Effector memory CD8-positive, alpha-beta T cell (primary cell): ENCODE measurements around the gene TMEM158.

Experiments used
- ATAC-seq: fragments of 150-1000 bp; cut with Tn5 transposase; replicated peaks from 2 replicates; pipeline ENCODE4 v1.10.0; 2021; ENCODE audit warnings: mild to moderate bottlenecking, moderate library complexity
- DNase-seq, 3 experiments: peaks; one replicate each; pipeline ENCODE4 v3.0.0; 2021
- H3K27ac Mint-ChIP-seq, 2 donors: one replicate each; pipeline ENCODE4 v1.8.0; 2022; ENCODE audit warnings: mild to moderate bottlenecking in 2 of 2, mixed read lengths in 2 of 2, moderate library complexity in 2 of 2
- H3K27me3 Mint-ChIP-seq, 2 donors: one replicate each; pipeline ENCODE4 v1.8.0; 2022; ENCODE audit warnings: mixed read lengths in 2 of 2
- H3K36me3 Mint-ChIP-seq: one replicate; pipeline ENCODE4 v1.8.0; 2022; ENCODE audit warnings: mild to moderate bottlenecking, moderate library complexity, mixed read lengths; ENCODE audit not compliant: insufficient read depth
- H3K4me1 Mint-ChIP-seq, 2 donors: one replicate each; pipeline ENCODE4 v1.8.0; 2022; ENCODE audit warnings: low read depth in 2 of 2, mixed read lengths in 2 of 2
- H3K4me3 Mint-ChIP-seq, 2 donors: one replicate each; pipeline ENCODE4 v1.8.0; 2022; ENCODE audit warnings: mild to moderate bottlenecking in 2 of 2, mixed read lengths in 2 of 2, moderate library complexity in 2 of 2
- H3K9me3 Mint-ChIP-seq, 2 donors: one replicate each; pipeline ENCODE4 v1.8.0; 2022; ENCODE audit warnings: mixed read lengths in 2 of 2

The TMEM158 gene

DNA sequence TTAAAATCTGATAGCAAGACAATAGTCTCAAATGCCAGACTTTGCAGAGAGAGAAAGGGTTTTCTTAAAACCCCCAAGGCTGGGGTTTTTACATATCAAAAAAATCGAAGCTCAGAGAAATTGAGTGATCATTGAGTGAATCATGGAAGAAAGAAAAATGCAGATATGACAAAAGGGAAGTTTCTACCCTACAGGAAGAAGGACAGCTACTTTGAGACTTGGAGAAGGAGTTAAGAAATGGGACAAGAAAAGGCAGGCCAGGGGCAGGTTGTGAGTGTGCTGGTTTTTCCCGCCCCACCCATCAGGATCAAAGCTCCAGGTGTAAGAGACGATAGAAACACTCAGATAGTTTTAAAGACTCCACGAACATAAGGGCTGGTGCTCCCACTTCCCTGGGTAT is 18.6 kb downstream of the TMEM158 start:
- Mint-ChIP-seq H3K9me3 (no peaks in the 10 kb centered on the region), H3K27me3 (peaks cover 36 to 53% of the 10 kb centered on the region in 2 donors), H3K4me3 (no peak overlapping the region), H3K27ac (no peak overlapping the region), H3K4me1 (peaks cover 5 to 9% of the 10 kb centered on the region in 2 donors), H3K36me3 (peaks cover 3% of the 10 kb centered on the region)
- DNase-seq (no peak), ATAC-seq (no peak)

DNA sequence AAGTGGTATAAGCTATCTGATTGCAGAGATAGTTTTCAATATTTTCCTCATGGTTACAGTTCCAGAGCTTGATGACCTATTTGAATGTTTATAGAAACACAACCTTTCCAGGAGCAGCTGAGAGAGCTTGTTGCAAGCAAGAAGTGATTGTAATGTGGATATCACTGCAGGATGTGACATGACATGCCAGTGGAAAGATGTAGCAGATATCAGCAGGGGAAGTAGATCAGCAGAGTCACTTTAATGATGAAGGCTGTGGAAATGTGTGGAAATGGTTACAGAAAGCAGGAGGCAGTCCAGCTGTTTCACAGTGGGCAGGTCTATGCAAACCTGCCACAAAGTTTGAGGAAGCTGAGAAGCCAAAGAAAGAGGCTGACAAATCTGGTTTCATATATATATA is 21.0 kb downstream of the TMEM158 start:
- Mint-ChIP-seq H3K4me3 (no peak overlapping the region), H3K27me3 (peaks cover 31 to 50% of the 10 kb centered on the region in 2 donors), H3K27ac (no peak overlapping the region), H3K4me1 (peaks cover 0 to 4% of the 10 kb centered on the region in 2 donors), H3K9me3 (no peaks in the 10 kb centered on the region), H3K36me3 (peaks cover 3% of the 10 kb centered on the region)
- no peak for ATAC-seq
- DNase-seq: no peak

DNA sequence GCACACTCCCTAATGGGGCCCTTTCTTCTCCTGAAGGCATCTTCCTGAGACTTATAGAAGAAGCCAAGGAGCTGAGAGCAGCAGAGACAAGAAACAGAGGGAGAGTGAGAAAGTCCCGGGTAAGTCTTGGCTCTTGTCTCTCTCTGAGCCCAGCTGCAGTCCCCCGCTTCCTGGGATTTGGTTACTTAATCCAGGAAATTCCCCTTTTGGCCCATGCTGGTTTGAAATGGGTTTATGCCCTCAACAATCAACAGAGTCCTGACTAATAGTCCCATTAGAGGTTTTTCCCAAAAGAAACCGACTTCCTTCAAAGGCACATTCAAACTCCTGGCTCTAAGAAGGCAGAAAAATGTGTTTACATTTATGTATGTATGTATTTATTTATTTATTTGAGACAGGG is 22.0 kb downstream of the TMEM158 start:
- Mint-ChIP-seq H3K36me3 (peaks cover 3% of the 10 kb centered on the region), H3K27me3 (peaks cover 41 to 60% of the 10 kb centered on the region in 2 donors), H3K4me3 (no peak overlapping the region), H3K27ac (no peak overlapping the region), H3K4me1 (peaks cover 0 to 4% of the 10 kb centered on the region in 2 donors), H3K9me3 (no peaks in the 10 kb centered on the region)
- ATAC-seq: no peak
- no peak for DNase-seq

DNA sequence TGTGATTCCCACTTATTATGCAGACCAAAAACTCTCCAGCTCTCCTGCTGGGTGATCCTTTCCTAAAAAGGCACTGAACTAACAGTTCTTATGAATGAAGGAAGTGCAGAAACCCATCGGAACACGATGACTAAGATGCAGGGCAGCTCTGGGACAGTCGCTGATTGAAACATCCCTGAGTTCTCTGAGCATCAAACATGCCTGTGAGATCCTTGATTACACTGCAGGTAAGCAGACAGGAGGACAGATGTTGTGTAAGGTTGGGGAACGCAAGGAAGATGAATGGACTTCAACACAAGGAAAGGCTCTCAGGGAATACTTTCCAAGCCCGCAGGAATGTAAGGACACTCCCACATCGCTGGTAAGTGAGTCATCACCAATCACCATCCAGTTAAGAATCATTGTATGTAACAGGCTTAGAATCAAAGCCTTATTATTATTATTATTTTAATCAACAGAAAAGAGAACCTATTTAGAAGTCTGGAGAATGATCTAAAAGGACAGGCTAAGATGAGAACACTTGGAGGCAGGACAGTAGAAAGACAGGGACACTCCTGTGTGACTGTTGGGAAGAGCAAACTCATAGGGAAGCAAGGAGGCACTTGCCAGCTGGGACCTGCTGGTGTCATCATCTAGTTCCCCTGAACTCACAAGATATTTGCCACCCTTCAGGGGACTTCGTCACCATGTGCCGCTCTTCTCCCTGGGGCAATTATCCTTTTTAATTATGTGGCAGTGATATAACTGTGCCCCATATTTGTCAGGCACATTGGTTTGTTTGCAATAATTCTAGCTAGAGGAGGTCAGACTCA is 26.0 kb downstream of the TMEM158 start:
- DNase-seq: no peak
- H3K27me3 Mint-ChIP-seq: peaks cover 64 to 76% of the 10 kb centered on the region in 2 donors
- H3K27ac Mint-ChIP-seq: no peak overlapping the region
- H3K36me3 Mint-ChIP-seq: no peaks in the 10 kb centered on the region
- H3K4me3 Mint-ChIP-seq: no peak overlapping the region
- no peaks in the 10 kb centered on the region for H3K4me1 Mint-ChIP-seq
- H3K9me3 Mint-ChIP-seq: no peaks in the 10 kb centered on the region
- no peak for ATAC-seq

DNA sequence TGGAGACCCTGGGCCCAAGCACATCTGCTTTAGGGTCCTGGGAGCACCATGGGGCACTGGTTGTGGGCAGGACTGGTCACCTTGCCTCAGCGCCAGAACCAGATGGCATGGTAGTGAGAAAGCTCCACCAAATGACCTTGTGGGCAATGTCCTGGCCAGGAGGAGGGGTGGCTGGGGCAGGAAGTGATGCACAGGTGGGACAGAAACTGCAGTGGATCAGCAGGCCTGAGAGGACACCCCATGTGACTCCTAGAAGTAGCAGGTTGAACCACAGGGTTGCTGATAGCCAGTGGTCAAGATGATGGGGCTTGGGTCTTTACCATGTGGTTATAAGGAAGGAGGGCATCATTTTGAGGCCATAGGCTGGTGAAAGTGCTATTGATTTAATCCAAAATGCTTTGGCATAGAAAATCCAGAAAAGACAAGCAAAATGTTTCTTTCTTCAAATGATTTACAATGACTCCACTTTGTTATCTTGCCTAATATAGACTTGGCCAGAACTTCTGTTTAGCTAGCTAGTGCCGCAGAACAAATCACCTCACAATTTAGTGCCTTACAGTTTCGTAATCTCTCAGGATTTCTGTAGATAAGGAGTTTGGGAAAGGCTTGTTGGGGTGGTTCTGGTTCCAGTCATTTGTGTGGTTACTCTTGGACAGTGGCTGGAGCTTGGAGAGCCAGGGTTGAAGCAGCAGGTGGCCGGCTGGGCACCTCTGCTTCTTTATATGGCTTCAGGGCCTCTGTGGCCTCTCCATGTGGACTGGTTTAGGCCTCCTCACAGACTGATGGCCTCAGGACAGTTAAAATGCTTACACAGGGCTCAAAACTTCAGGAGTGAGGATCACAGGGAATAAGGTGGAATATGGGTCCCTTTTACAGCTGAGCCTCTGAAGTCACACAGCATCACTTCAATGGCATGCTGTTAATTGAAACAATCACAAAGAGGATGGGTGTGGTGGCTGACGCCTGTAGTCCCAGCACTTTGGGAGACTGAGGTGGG is 27.5 kb downstream of the TMEM158 start:
- H3K27me3 Mint-ChIP-seq: peaks cover 62 to 74% of the 10 kb centered on the region in 2 donors
- peak overlapping the region in 1 of 2 donors; percentile 26 for H3K27ac Mint-ChIP-seq

DNA sequence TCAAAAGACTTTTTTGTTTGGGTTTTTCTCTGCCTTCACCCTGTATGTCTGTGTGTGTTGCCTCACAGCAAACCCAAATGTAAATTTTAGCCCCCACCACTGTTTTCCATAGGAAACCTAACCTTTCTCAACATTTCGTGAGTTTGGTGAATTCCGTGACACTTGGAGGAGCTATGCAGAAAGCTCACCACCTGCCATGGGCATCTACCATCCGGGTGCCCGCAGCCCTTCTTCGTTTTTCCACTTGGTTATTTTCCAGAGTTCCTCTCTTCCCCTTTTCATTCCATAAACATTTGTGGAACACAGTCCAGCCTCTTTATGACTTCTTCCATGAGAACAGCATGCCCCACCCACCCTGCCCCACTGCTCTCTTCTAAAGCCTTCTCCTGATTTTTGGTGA is 31.3 kb downstream of the TMEM158 start:
- H3K27me3 Mint-ChIP-seq: peaks cover 40 to 56% of the 10 kb centered on the region in 2 donors
- no peaks in the 10 kb centered on the region for H3K4me1 Mint-ChIP-seq
- no peak for ATAC-seq
- DNase-seq: no peak
- no peak overlapping the region for H3K4me3 Mint-ChIP-seq
- H3K36me3 Mint-ChIP-seq: no peaks in the 10 kb centered on the region
- H3K9me3 Mint-ChIP-seq: peaks cover 0 to 1% of the 10 kb centered on the region in 2 donors
- H3K27ac Mint-ChIP-seq: peak overlapping the region in 1 of 2 donors; percentile 72

More for the DNA sequence above, 27.5 kb downstream of the TMEM158 start:
- Mint-ChIP-seq H3K36me3 (no peaks in the 10 kb centered on the region), H3K4me3 (no peak overlapping the region), H3K4me1 (no peaks in the 10 kb centered on the region), H3K9me3 (no peaks in the 10 kb centered on the region)
- ATAC-seq (no peak), DNase-seq (no peak)

DNA sequence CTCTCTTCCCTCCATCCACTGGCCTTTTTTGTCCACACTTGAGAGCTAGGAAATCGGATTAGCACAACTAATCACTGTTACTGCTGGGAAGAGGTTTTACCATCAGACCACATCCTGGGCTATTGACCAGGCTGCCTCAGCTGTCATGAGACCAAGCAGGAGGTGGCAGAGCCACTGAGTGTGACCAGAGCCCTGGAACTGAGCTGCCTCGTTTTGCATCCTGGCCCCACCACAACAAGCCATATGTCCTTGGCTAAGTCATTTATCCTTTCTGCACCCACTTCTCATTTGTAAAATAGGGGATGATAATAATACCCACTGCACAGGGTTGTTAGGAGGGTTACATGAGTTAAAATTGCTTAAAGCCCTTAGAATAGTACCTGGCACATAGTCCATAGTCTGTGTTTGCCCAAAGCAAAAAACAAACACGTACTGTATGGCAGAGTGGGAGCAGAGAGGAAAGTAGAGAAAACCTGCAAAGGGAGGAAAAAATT is 34.1 kb downstream of the TMEM158 start:
- H3K27ac Mint-ChIP-seq: no peak overlapping the region
- ATAC-seq: no peak
- H3K36me3 Mint-ChIP-seq: no peaks in the 10 kb centered on the region
- H3K9me3 Mint-ChIP-seq: peaks cover 0 to 1% of the 10 kb centered on the region in 2 donors
- DNase-seq: no peak
- H3K4me3 Mint-ChIP-seq: no peak overlapping the region
- peaks cover 24 to 32% of the 10 kb centered on the region in 2 donors for H3K27me3 Mint-ChIP-seq
- no peaks in the 10 kb centered on the region for H3K4me1 Mint-ChIP-seq

DNA sequence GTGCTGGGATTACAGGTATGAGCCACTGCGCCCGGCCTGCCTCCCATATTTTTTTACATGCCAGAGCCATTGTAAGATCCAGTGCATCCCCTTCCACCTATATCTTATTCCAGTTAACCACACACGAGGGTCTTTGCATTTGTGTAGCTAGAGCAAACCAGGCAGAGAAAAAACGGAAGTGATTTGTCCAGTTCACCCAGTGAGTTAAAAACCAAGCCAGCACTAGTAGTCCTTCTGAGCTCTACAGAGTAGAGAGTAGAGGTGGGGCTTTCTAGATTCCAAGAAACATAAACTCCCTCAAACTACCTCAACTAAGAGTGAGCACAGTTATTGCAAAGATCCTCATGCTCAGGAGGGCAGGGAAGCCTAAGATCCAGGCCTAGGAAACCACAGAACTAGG is 34.7 kb downstream of the TMEM158 start:
- no peak overlapping the region for H3K4me3 Mint-ChIP-seq
- peaks cover 0 to 1% of the 10 kb centered on the region in 2 donors for H3K9me3 Mint-ChIP-seq
- no peaks in the 10 kb centered on the region for H3K36me3 Mint-ChIP-seq
- no peak for DNase-seq
- peak overlapping the region in 1 of 2 donors; percentile 30 for H3K27ac Mint-ChIP-seq
- H3K4me1 Mint-ChIP-seq: no peaks in the 10 kb centered on the region
- ATAC-seq: no peak
- peaks cover 23 to 32% of the 10 kb centered on the region in 2 donors for H3K27me3 Mint-ChIP-seq

DNA sequence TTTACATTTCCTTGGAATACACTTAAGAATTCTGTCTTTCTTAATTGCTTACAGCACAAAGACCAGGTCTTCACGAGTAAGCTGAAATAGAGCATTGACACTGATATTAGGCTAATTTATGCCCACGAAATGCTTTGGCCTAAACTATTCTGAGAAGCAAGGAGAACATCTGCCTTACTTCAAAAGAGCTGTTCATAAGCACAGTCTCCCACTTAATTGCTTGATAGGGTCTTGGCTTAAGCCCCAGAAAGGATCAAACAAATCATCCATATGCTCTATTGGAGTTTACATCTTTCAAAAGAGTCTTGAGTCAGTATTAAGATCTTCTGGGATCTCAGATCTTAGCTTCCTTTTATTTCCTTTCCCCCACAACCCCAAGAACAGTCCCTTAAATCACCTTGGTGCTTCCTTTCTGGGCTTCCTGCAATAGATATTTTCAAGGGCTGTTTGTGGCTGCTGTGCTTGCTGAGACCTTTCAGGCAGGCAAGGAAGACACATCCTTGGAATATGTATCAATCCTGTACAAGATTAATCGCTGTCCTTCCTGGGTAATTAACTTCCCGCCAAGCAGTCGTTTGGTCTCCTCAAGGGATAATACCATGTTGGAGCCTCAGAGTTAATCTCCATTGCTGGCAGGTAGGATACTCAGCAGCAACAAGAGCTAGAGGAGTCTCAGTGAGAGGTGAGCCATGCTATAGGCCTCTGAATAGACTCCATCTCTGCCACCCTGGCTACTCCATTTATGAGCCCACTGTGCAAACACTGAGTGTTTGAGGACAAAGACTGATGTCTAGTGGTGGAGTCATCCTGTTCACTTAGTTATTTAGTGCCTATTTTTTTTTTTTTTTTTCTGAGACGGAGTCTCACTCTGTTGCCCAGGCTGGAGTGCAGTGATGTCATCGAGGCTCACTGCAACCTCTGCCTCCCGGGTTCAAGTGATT is 37.1 kb downstream of the TMEM158 start:
- peaks cover 0 to 1% of the 10 kb centered on the region in 2 donors for H3K9me3 Mint-ChIP-seq
- no peak overlapping the region for H3K4me3 Mint-ChIP-seq
- DNase-seq (no peak), ATAC-seq (no peak)
- no peaks in the 10 kb centered on the region for H3K36me3 Mint-ChIP-seq
- H3K4me1 Mint-ChIP-seq: no peaks in the 10 kb centered on the region
- H3K27me3 Mint-ChIP-seq: peaks cover 12 to 28% of the 10 kb centered on the region in 2 donors
- H3K27ac Mint-ChIP-seq: no peak overlapping the region

DNA sequence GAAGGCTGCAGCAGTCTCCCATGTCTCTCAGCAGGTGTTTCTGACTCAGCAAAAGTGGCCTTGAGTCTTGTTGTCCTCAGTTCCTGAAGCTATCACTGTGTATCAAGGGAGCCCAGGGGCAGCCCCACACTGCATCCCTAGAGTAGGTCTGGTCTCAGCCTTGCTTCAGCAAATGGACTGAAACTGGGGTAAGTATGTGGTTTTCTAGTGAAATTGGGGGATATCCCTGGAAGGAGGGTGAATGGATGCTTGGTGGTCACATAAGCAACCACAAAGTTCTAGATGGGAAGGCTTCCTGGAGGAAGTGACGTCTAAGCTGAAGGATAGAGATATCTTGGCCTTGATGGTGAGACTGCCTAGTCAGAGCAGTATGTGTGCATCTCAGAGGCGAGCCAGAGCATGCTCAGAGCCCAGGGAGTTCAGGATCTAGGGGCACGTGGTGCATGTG is 38.4 kb downstream of the TMEM158 start:
- Mint-ChIP-seq H3K27me3 (peaks cover 15 to 36% of the 10 kb centered on the region in 2 donors), H3K27ac (no peak overlapping the region), H3K4me3 (no peak overlapping the region), H3K4me1 (no peaks in the 10 kb centered on the region), H3K9me3 (peaks cover 0 to 1% of the 10 kb centered on the region in 2 donors), H3K36me3 (no peaks in the 10 kb centered on the region)
- no peak for DNase-seq
- ATAC-seq: no peak

DNA sequence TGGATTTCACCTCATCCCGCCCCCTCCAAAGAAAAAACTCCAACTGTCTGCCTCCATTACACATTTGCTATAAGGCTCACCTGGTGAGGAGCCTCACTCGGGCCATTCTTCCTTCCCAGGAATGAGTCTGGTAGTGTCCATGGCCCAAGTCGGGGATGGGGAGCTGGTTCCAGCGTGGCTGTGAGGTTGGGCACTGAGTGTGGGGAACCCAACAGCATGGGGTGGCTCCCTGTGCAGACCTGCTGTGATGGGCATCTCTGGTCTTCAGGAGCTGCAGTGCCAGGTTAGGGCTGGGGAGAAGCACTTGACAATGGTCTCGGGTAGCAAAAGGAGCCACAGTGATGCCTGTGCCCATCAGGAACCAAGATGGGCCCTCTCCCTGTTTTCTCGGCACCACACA is 39.2 kb downstream of the TMEM158 start:
- Mint-ChIP-seq H3K9me3 (peaks cover 0 to 1% of the 10 kb centered on the region in 2 donors), H3K4me3 (no peak overlapping the region), H3K27me3 (peaks cover 17 to 38% of the 10 kb centered on the region in 2 donors), H3K36me3 (no peaks in the 10 kb centered on the region), H3K4me1 (no peaks in the 10 kb centered on the region), H3K27ac (no peak overlapping the region)
- ATAC-seq (no peak), DNase-seq (no peak)

DNA sequence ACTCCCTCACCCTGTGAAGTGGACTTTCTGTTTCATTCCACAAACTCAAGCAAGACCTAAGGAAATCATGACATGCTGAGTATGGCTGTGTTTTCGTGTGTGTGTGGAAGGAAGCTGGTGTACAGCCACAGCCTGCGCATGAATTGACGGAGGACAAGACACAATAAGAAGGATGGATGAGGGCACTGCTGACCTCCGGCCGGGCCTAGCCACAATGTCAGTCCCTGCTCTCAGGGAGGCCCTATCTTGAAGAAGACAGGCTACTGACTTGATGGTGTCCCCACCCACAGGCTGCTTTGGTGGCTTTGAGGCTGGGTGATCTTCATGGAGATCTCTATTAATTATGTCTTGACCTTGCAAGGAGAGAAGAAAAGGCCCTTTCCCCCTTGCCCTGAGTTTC is 40.6 kb downstream of the TMEM158 start:
- ATAC-seq: no peak
- H3K27me3 Mint-ChIP-seq: peaks cover 20 to 43% of the 10 kb centered on the region in 2 donors
- no peak overlapping the region for H3K4me3 Mint-ChIP-seq
- H3K9me3 Mint-ChIP-seq: no peaks in the 10 kb centered on the region
- no peak overlapping the region for H3K27ac Mint-ChIP-seq
- H3K36me3 Mint-ChIP-seq: no peaks in the 10 kb centered on the region
- no peak for DNase-seq
- H3K4me1 Mint-ChIP-seq: no peaks in the 10 kb centered on the region
